Diencephalon (tissue), 1 donor: ENCODE data around the gene GPR83. TPM values are rescaled to one million over a fixed set of nuclear protein-coding genes. Genes with fewer than 3 reads are reported as not detected.

ENCODE experiments used
- total RNA-seq: library from RNA; depleted of rRNA; stranded (reverse); fragments of >200 nt; gene quantifications from one replicate; pipeline ENCODE4 v1.2.3, GENCODE V29; 2014

GPR83 gene
- total RNA-seq = 4.4 TPM

GRCh38 chr11:94400839-94401772 lies at the start of gene GPR83:
Gene GPR83 (minus strand): TSS chr11:94401419. CDS start chr11:94401247, 172 bp downstream.

Other genes with a start within 250 kb of the GPR83 start
- not detected for gene IZUMO1R, start 96.8 kb downstream of the GPR83 start, total RNA-seq
- 15.2 TPM for gene MRE11, start 92.4 kb upstream of the GPR83 start, total RNA-seq
- gene ANKRD49, start 92.6 kb upstream of the GPR83 start, total RNA-seq = 18.0 TPM
- 2.5 TPM for gene C11orf97, start 111.0 kb upstream of the GPR83 start, total RNA-seq
- gene FUT4, start 142.5 kb upstream of the GPR83 start, total RNA-seq = 6.9 TPM
- 5.5 TPM for gene PIWIL4, start 165.9 kb upstream of the GPR83 start, total RNA-seq